GM12874 (cell line): ENCODE data around the gene EML6.

Source experiments
- TF ChIP-seq, protein P1 (sequence below): IDR thresholded peaks from 2 replicates; pipeline ENCODE4 v1.5.1; 2011; ENCODE audit warnings: low read depth, mild to moderate bottlenecking, control low read depth, low read length, moderate library complexity; ENCODE audit not compliant: insufficient read depth

Gene EML6

GRCh38 chr2:54738281-54738680, 14.8 kb downstream of the EML6 start:
- TF ChIP-seq, protein P1, sequence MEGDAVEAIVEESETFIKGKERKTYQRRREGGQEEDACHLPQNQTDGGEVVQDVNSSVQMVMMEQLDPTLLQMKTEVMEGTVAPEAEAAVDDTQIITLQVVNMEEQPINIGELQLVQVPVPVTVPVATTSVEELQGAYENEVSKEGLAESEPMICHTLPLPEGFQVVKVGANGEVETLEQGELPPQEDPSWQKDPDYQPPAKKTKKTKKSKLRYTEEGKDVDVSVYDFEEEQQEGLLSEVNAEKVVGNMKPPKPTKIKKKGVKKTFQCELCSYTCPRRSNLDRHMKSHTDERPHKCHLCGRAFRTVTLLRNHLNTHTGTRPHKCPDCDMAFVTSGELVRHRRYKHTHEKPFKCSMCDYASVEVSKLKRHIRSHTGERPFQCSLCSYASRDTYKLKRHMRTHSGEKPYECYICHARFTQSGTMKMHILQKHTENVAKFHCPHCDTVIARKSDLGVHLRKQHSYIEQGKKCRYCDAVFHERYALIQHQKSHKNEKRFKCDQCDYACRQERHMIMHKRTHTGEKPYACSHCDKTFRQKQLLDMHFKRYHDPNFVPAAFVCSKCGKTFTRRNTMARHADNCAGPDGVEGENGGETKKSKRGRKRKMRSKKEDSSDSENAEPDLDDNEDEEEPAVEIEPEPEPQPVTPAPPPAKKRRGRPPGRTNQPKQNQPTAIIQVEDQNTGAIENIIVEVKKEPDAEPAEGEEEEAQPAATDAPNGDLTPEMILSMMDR, result no peak

- TF ChIP-seq, protein P1, result no peak
Observed at GRCh38 chr2:54740333-54740732, 16.9 kb downstream of the EML6 start.

DNA sequence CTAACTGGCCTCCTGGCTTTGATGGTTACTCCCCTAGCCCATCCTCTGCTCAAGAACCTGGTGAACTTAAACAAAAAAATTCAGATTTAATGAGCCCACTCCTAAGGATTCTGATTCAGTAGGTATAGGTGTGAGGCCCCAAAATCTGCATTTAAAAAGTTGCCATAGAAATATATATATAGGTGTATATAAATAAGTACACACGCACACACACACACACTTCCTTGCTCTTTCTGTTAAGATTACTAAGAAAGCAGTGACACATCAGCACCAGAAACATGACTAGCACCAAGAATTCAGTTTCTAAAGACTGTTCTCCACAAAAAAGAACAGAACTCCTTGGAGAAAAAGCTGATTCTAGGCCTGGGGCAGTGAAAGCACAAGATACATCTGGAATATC, 17.8 kb downstream of the EML6 start:
- TF ChIP-seq, protein P1, result no peak

DNA sequence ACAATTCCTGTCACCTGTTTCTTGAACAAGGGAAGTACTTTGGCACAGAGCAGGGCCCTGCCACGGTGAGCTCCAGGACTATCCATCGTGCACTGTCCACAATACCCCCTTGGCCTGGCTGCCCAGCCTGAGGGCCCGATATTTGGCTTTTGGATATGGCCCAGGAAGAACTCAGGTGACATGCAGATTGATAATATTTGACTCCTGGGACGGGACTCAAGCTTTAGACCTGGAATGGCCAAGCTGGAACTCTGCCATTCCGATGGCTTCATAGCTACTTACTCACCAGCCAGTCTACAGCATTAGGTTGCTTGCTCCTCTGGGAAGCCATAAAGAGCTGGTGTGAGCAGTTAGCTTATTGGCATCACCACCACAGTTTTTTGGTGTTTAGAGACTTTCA, 26.6 kb downstream of the EML6 start:
- TF ChIP-seq, protein P1, result no peak

GRCh38 chr2:54752439-54752838, 29.0 kb downstream of the EML6 start:
- TF ChIP-seq, protein P1, result no peak

GRCh38 chr2:54755641-54756326, 32.3 kb downstream of the EML6 start:
- TF ChIP-seq, protein P1, result no peak

DNA sequence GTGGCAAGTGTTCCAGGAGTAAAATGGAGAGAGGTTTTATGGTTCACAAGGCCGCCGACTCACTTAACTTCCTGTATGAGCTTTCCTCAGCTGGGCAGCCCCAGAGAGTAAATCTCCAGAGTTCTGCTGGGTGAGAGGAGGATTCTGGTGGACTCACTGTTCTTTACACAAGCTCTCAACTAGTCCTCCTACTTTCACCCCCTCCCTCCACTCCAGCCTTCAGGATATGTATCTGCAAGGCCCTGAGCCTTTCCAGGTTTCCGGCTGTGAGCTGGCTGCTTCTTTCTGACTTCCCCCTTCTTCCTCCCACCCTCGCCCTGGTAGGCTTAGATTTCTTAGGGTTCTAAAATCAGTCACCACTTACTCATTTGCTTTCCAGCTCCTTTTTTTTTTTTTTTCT, 34.0 kb downstream of the EML6 start:
- TF ChIP-seq, protein P1, result no peak
